Activated naive CD8-positive, alpha-beta T cell (primary cell): Measurements from ENCODE around the gene C2CD4B.

Experiments used
- H3K27ac Mint-ChIP-seq: one replicate; pipeline ENCODE4 v1.8.0; 2021; ENCODE audit warnings: mixed read lengths
- H3K27me3 Mint-ChIP-seq: one replicate; pipeline ENCODE4 v1.8.0; 2021; ENCODE audit warnings: mixed read lengths
- H3K36me3 Mint-ChIP-seq: one replicate; pipeline ENCODE4 v1.8.0; 2021; ENCODE audit warnings: mixed read lengths
- H3K4me1 Mint-ChIP-seq: one replicate; pipeline ENCODE4 v1.8.0; 2021; ENCODE audit warnings: low read depth, mixed read lengths
- H3K4me3 Mint-ChIP-seq: one replicate; pipeline ENCODE4 v1.8.0; 2021; ENCODE audit warnings: mild to moderate bottlenecking, mixed read lengths
- H3K9me3 Mint-ChIP-seq: one replicate; pipeline ENCODE4 v1.8.0; 2021; ENCODE audit warnings: low read depth, mixed read lengths

The C2CD4B gene

GRCh38 chr15:62165793-62166375, 799 bp upstream of the C2CD4B start:
- Mint-ChIP-seq H3K4me1 (peaks cover 20% of the 10 kb centered on the region), H3K27me3 (peaks cover 45% of the 10 kb centered on the region), H3K27ac (no peak overlapping the region), H3K4me3 (peak overlapping the region; percentile 59), H3K36me3 (no peaks in the 10 kb centered on the region), H3K9me3 (no peaks in the 10 kb centered on the region)

- Mint-ChIP-seq H3K9me3 (no peaks in the 10 kb centered on the region), H3K4me3 (peak overlapping the region; percentile 77), H3K4me1 (peaks cover 20% of the 10 kb centered on the region), H3K27ac (no peak overlapping the region), H3K36me3 (no peaks in the 10 kb centered on the region), H3K27me3 (peaks cover 45% of the 10 kb centered on the region)
Observed at GRCh38 chr15:62164396-62165103, 535 bp downstream of the C2CD4B start.

GRCh38 chr15:62164014-62164395, 1.1 kb downstream of the C2CD4B start:
- Mint-ChIP-seq H3K27ac (no peak overlapping the region), H3K27me3 (peaks cover 45% of the 10 kb centered on the region), H3K9me3 (no peaks in the 10 kb centered on the region), H3K36me3 (no peaks in the 10 kb centered on the region), H3K4me3 (no peak overlapping the region), H3K4me1 (peaks cover 20% of the 10 kb centered on the region)

- H3K36me3 Mint-ChIP-seq: no peaks in the 10 kb centered on the region
- H3K27me3 Mint-ChIP-seq: peaks cover 47% of the 10 kb centered on the region
- peak overlapping the region; percentile 59 for H3K4me3 Mint-ChIP-seq
- H3K9me3 Mint-ChIP-seq: no peaks in the 10 kb centered on the region
- H3K27ac Mint-ChIP-seq: no peak overlapping the region
- peaks cover 20% of the 10 kb centered on the region for H3K4me1 Mint-ChIP-seq
Observed at GRCh38 chr15:62163397-62164013, 1.6 kb downstream of the C2CD4B start.

- Mint-ChIP-seq H3K4me3 (no peak overlapping the region), H3K27ac (peak overlapping the region; percentile 50), H3K36me3 (no peaks in the 10 kb centered on the region)
Observed at GRCh38 chr15:62153228-62153627, 11.9 kb downstream of the C2CD4B start.

GRCh38 chr15:62150445-62150844, 14.6 kb downstream of the C2CD4B start:
- Mint-ChIP-seq H3K27me3 (peaks cover 4% of the 10 kb centered on the region), H3K27ac (no peak overlapping the region), H3K9me3 (no peaks in the 10 kb centered on the region), H3K4me1 (peaks cover 22% of the 10 kb centered on the region), H3K4me3 (no peak overlapping the region), H3K36me3 (no peaks in the 10 kb centered on the region)

More at GRCh38 chr15:62153228-62153627, 11.9 kb downstream of the C2CD4B start:
- peaks cover 22% of the 10 kb centered on the region for H3K4me1 Mint-ChIP-seq
- H3K9me3 Mint-ChIP-seq: no peaks in the 10 kb centered on the region
- peaks cover 8% of the 10 kb centered on the region for H3K27me3 Mint-ChIP-seq

- Mint-ChIP-seq H3K9me3 (no peaks in the 10 kb centered on the region), H3K4me1 (peaks cover 22% of the 10 kb centered on the region), H3K27me3 (no peaks in the 10 kb centered on the region), H3K4me3 (no peak overlapping the region), H3K27ac (no peak overlapping the region), H3K36me3 (no peaks in the 10 kb centered on the region)
Observed at GRCh38 chr15:62149729-62150128, 15.4 kb downstream of the C2CD4B start.

GRCh38 chr15:62147551-62147950, 17.5 kb downstream of the C2CD4B start:
- Mint-ChIP-seq H3K4me3 (no peak overlapping the region), H3K27me3 (no peaks in the 10 kb centered on the region), H3K27ac (no peak overlapping the region), H3K4me1 (peaks cover 15% of the 10 kb centered on the region), H3K36me3 (no peaks in the 10 kb centered on the region), H3K9me3 (no peaks in the 10 kb centered on the region)

GRCh38 chr15:62147149-62147548, 17.9 kb downstream of the C2CD4B start:
- H3K27ac Mint-ChIP-seq: no peak overlapping the region
- peaks cover 15% of the 10 kb centered on the region for H3K4me1 Mint-ChIP-seq
- H3K9me3 Mint-ChIP-seq: no peaks in the 10 kb centered on the region
- H3K36me3 Mint-ChIP-seq: no peaks in the 10 kb centered on the region
- H3K4me3 Mint-ChIP-seq: no peak overlapping the region
- no peaks in the 10 kb centered on the region for H3K27me3 Mint-ChIP-seq

- Mint-ChIP-seq H3K36me3 (no peaks in the 10 kb centered on the region), H3K4me3 (no peak overlapping the region), H3K9me3 (no peaks in the 10 kb centered on the region), H3K27me3 (peaks cover 1% of the 10 kb centered on the region), H3K4me1 (peaks cover 3% of the 10 kb centered on the region), H3K27ac (no peak overlapping the region)
Observed at GRCh38 chr15:62145015-62145735, 19.9 kb downstream of the C2CD4B start.

- Mint-ChIP-seq H3K27me3 (peaks cover 6% of the 10 kb centered on the region), H3K36me3 (no peaks in the 10 kb centered on the region), H3K9me3 (no peaks in the 10 kb centered on the region), H3K4me1 (no peaks in the 10 kb centered on the region), H3K4me3 (no peak overlapping the region), H3K27ac (no peak overlapping the region)
Observed at GRCh38 chr15:62142736-62143135, 22.3 kb downstream of the C2CD4B start.

- Mint-ChIP-seq H3K27me3 (peaks cover 6% of the 10 kb centered on the region), H3K4me1 (no peaks in the 10 kb centered on the region), H3K27ac (no peak overlapping the region), H3K9me3 (no peaks in the 10 kb centered on the region), H3K4me3 (no peak overlapping the region), H3K36me3 (no peaks in the 10 kb centered on the region)
Observed at GRCh38 chr15:62141643-62142588, 23.2 kb downstream of the C2CD4B start.

- Mint-ChIP-seq H3K36me3 (no peaks in the 10 kb centered on the region), H3K4me1 (no peaks in the 10 kb centered on the region), H3K4me3 (no peak overlapping the region), H3K27me3 (peaks cover 6% of the 10 kb centered on the region), H3K9me3 (no peaks in the 10 kb centered on the region), H3K27ac (no peak overlapping the region)
Observed at GRCh38 chr15:62141200-62141599, 23.9 kb downstream of the C2CD4B start.

GRCh38 chr15:62138124-62138523, 27.0 kb downstream of the C2CD4B start:
- H3K27ac Mint-ChIP-seq: no peak overlapping the region
- no peak overlapping the region for H3K4me3 Mint-ChIP-seq
- H3K9me3 Mint-ChIP-seq: peaks cover 3% of the 10 kb centered on the region
- no peaks in the 10 kb centered on the region for H3K36me3 Mint-ChIP-seq
- H3K27me3 Mint-ChIP-seq: peaks cover 6% of the 10 kb centered on the region
- H3K4me1 Mint-ChIP-seq: no peaks in the 10 kb centered on the region
